Fibroblast of the aortic adventitia (primary cell): Measurements from ENCODE around the gene ANKLE2. TPM values are rescaled to one million over a fixed set of nuclear protein-coding genes. Genes with fewer than 3 reads are reported as not detected.

Experiments used
- DNase-seq: peaks from one replicate; pipeline ENCODE4 v3.0.0-alpha.2; 2010; ENCODE audit warnings: low read depth
- H3K4me3 ChIP-seq: 2 replicates; pipeline ENCODE4 v1.5.1; 2011; ENCODE audit warnings: low read depth, mild to moderate bottlenecking, control low read depth, low read length, moderate library complexity
- total RNA-seq: library from RNA; depleted of rRNA; stranded (reverse); fragments of >200 nt; gene quantifications from 2 replicates; pipeline ENCODE4 v1.2.3, GENCODE V29; 2012; ENCODE audit warnings: low replicate concordance
- TF ChIP-seq, protein P1 (sequence below): IDR thresholded peaks from 2 replicates; pipeline ENCODE4 v1.5.1; 2011; ENCODE audit warnings: mild to moderate bottlenecking, low read length, control low read depth, inconsistent platforms; ENCODE audit not compliant: insufficient read depth

ANKLE2 gene
- total RNA-seq, 1 donor, result 68.4 TPM

DNA sequence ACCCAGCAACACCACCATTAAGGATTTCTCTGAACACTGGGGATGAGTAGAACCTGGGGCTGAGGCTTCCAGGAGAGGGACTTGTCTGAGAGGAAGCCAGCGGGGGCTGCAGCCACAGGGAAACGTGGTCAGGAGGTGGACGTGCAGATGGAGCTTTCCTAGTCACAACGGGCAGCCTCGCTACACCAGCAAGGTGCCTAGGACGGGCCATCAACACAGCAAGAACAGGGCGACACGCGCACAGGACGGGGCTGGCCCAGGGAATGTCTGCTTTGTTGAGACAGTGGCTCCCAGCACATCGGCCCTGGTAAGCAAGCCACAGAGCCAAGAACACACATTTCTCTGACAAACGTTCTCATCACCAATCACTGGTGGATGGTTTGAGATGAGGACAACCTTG, 25.3 kb downstream of the ANKLE2 start:
- no peak for DNase-seq
- TF ChIP-seq, protein P1, sequence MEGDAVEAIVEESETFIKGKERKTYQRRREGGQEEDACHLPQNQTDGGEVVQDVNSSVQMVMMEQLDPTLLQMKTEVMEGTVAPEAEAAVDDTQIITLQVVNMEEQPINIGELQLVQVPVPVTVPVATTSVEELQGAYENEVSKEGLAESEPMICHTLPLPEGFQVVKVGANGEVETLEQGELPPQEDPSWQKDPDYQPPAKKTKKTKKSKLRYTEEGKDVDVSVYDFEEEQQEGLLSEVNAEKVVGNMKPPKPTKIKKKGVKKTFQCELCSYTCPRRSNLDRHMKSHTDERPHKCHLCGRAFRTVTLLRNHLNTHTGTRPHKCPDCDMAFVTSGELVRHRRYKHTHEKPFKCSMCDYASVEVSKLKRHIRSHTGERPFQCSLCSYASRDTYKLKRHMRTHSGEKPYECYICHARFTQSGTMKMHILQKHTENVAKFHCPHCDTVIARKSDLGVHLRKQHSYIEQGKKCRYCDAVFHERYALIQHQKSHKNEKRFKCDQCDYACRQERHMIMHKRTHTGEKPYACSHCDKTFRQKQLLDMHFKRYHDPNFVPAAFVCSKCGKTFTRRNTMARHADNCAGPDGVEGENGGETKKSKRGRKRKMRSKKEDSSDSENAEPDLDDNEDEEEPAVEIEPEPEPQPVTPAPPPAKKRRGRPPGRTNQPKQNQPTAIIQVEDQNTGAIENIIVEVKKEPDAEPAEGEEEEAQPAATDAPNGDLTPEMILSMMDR, result no peak
- H3K4me3 ChIP-seq, result no peak overlapping the region

DNA sequence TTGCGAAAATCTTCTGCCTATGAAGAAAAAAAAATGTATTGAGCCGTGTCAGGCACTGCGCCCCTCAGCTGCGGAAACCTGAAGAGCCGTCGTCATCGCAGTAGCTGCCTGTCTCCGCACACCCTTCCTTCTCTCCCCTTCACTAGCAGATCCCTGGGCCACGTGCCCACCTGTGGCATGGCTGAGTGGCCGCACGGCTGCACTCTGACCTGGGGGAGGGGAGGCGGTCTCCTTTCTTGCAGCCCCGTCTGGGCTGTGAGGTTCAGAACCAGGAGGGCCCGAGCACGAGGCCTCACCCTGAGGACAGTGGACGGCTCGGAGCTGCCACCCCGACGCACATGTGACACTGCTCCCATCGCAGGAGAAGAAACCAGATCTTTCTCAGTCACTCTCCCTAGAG, 26.1 kb downstream of the ANKLE2 start:
- no peak overlapping the region for H3K4me3 ChIP-seq
- TF ChIP-seq, protein P1, result no peak
- DNase-seq, result no peak

DNA sequence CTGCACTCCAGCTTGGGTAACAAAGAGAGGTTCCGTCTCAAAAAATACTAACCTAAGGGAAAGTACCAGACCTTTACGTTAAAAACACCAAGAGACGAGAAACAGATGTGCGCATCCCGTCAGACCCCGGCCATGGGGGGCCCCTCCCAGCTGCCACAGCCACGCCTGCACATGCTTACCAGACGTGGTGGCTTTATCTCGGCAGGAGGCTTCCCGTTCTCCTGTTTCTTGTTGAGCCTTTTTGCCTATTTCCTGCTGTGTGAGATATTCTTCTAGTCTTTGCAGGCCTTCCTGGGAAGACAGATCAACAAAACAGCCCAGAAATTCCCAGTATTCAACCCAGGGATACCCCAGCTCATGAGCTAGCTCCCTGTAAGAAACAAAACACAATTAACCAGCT, 27.4 kb downstream of the ANKLE2 start:
- H3K4me3 ChIP-seq, result no peak overlapping the region
- TF ChIP-seq, protein P1, result no peak
- DNase-seq, result no peak

DNA sequence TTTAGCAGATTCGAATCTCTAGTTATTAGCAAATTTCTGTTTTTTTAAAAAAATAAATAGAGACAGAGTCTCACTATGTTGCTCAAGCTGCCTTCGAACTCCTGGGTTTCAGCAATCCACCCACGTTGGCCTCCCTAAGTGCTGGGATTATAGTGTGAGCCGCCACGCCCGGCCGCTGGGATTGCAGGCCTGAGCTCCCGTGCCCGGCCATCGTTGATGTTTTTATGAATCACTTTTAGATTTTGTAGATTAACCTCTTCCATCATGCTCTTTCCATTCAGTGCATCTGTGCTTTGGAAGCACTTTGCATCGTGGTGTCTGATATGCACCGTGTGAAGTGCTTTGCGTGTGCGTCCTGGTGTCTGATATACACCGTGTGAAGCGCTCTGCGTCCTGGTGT, 30.1 kb downstream of the ANKLE2 start:
- no peak for DNase-seq
- H3K4me3 ChIP-seq, result no peak overlapping the region
- TF ChIP-seq, protein P1, result no peak

DNA sequence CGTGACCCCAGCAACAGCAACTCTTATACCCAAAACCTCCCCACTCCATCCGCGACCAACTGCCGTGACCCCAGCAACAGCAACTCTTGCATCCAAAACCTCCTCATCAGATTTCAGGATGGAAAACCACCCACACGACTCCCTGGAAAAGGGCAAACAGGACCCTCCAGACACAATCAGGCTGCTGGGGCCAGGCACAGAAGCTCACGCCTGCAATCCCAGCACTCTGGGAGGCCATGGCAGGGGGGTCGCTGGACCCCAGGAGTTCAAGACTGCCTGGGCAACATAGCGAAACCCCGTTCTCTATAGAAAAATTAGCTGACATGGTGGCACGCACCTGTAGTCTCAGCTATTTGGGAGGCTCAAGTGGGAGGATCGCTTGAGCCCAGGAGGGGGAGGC, 31.3 kb downstream of the ANKLE2 start:
- DNase-seq, result no peak
- TF ChIP-seq, protein P1, result no peak
- H3K4me3 ChIP-seq, result no peak overlapping the region

DNA sequence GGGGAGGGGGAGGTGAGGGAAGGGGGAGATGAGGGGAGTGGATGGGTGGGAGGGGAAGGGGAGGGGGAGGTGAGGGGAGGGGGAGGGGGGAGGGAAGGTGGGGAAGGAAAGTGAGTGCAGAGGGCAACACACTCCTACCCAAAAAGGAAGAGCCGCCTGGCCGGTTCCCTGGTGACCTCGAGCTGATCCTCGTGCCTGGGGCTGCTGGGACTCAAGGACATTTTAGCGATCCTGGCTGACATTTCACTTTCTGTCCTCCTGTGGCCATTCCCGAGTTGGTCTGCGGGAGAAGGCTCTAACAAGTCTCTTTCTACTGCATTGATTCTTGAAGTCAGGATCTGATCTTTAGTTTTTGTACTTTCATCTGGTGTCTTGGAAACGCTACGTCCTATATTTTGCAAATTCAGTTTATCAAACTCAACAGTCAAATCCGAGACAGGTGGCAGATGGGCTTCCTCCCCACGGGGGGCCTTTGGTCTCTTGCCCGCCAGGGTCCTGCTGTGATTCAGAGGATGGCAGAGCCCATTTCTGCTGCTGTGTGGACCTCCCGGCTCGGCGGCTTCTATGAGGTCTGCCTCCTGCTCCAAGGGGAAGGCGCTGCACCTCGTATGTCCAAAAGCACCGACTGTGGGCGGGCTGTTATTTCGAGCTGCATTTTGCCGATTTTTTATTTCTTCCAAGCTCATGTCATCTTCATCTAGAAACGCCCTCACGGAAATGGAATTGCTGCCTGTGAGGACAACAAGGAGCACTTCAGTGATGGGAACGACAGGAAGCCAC, 31.9 kb downstream of the ANKLE2 start:
- DNase-seq, result peak; percentile 4
- TF ChIP-seq, protein P1, result no peak
- no peak overlapping the region for H3K4me3 ChIP-seq

DNA sequence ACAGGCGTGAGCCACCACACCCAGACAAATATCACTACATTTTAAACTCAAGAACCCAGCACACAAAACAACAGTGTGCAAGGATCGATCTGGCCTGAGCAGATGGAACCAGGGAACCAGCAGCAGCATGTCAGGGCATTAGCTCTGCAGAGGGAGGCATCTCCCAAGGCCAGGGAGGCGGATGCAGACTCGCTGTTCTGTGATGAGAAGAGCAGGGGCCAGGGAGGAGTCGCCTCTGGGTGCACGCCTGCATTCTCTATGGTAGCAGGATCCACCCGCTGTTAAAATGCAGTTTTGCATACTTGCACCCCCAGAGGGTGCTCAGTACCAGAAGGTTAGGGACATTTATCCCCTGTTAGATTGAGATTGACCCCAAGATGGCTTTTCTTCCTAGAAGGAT, 33.1 kb downstream of the ANKLE2 start:
- TF ChIP-seq, protein P1, result no peak
- no peak for DNase-seq
- H3K4me3 ChIP-seq, result no peak overlapping the region
